CD4-positive, alpha-beta T cell treated with Interleukin-17A for 1 hour (primary cell): ENCODE measurements around the gene JMJD1C.
"Not testable (repeated sequence)": the region's sequence is repeated elsewhere in the genome, so short reads cannot be mapped to it uniquely, and the experiment has no call there.

Source experiments
- DNase-seq: peaks from one replicate; pipeline ENCODE4 v3.0.0-alpha.2; 2020

Gene JMJD1C

GRCh38 chr10:63346015-63346441 lies 119.7 kb downstream of the JMJD1C start:
- DNase-seq, result no peak

DNA sequence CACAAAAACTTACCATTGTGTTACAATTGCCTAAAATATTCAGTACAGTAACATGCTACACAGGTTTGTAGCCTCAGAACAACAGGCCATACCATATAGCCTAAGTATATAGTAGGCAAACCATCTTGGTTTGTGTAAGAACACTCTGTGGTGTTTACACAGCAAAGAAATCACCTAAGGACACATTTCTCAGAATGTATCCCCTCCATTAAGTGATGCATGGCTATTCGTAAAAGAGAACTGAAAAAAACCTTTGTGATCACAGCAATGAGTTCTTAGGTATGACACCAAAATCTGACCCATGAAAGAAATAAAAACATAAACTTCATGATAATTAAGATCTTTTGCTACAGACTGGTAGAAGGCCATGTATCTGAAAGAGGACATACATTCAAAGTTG lies 121.5 kb downstream of the JMJD1C start:
- no peak for DNase-seq

DNA sequence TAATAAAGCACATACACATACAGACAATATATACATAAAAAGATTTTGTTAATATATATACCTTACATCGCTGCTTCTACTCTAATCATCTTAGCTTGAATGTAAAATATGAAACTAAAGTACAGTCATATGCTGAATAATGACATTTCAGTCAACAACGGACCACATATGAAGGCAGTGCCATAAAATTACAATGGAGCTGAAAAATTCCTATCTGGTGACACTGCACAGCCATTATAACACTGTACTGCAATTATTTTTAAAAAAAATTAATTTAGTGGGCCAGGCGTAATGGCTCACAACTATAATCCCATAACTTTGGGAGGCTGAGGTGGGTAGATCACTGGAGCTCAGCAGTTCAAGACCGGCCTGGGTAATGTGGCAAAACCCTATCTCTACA lies 122.3 kb downstream of the JMJD1C start:
- no peak for DNase-seq

- not testable (repeated sequence) for DNase-seq
Observed at GRCh38 chr10:63339640-63340039, 126.1 kb downstream of the JMJD1C start.

GRCh38 chr10:63337455-63338251 lies 128.1 kb downstream of the JMJD1C start:
- DNase-seq, result no peak

DNA sequence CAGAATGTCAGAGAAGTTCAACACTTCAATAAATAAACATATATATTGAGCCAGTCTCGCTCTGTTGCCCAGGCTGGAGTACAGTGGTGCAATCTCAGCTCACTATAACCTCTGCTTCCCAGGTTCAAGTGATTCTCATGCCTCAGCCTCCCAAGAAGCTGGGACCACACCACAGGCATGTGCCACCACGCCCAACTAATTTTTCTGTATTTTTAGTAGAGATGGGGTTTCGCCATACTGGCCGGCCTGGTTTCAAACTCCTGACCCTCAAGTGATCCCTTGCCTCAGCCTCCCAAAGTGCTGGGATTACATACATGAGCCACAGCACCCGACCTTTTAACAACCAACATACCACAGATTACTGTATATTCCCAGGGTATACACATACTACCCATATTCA lies 134.2 kb downstream of the JMJD1C start:
- no peak for DNase-seq

DNA sequence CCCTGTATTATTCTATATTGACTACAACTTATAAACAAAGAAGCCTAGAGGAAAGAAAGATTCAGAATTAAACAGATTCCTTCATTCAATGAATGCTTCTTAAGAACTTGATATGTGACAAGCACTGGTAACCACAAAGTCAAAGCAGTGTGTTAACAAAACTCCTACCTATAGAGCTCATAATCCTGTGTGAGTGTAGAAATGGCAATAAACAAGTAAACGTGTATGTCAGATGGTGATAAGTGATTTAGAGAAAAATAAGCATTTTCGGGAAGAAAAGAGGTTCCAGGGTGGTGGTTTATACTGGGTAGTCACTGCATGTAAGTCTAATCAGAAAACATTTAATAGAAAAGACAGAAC lies 141.3 kb downstream of the JMJD1C start:
- DNase-seq, result no peak

DNA sequence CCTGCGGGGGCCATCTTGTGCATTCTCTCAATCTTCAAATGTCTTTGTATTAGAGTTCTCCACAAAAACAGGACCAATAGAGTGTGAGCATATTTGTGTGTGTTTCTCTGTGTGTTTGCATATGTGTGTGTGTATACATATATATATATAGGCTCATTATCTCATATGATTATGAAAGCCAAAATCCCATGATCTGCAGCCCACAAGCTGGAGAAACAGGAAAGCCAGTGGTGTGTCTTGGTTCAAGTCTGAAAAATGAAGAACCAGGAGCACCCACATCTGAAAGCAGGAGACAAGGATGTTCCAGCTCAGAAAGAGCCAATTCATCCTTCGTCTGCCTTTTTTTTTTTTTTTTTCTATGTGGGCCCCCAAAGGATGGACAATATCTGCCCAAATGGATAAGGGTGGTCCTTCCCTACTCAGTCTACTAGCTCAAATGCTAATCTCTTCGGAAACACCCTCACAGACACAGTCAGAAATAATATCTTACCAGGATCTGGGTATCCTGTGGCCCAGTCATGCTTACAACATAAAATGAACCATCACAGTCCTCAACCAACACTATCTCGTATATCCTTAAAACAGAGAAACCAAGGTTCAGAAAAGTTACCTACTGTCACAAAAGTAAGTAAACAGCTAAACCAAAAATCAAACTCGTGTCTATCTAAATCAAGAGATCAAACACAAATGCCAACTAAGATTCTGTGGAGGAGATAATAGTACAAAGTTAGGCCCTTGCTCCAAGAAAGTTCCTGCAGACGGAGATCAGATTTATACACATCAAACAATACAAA lies 141.9 kb downstream of the JMJD1C start:
- DNase-seq, result no peak

- DNase-seq, result no peak
Observed at GRCh38 chr10:63320683-63321082, 145.1 kb downstream of the JMJD1C start.

GRCh38 chr10:63319231-63319630 lies 146.5 kb downstream of the JMJD1C start:
- DNase-seq, result no peak

DNA sequence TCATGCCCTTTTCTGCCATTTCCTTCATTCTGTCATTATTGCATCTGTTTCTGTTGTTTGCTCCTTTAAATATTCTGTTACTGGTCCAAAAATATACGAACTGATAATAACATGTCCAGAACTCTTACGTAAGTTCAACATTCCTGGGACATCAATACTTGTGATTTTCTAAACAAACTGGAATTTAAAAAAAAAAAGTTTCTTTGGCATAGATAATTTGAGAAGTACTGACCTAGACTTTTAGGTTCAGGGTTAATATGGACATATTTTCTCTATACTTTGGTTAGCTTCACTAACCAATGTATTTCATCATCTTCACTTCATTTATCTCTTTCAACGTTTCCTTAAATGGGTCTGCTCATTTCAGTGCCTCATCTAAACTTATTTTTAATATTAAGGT lies 147.3 kb downstream of the JMJD1C start:
- no peak for DNase-seq

DNA sequence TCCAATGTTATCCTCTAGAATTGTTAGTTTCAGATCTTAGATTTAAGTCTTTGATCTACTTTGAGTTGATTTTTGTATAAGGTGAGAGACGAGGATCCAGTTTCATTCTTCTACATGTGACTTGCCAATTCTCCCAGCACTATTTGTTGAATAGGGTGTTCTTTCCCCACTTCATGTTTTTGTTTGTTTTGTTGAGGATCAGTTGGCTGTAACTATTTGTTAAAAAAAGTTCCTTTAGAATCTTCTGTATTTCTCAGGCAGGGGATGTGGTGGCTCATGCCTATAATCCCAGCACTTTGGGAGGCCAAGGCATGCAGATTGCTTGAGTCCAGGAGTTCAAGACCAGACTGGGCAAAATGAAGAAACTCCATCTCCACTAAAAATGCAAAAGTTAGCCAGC lies 151.8 kb downstream of the JMJD1C start:
- no peak for DNase-seq

DNA sequence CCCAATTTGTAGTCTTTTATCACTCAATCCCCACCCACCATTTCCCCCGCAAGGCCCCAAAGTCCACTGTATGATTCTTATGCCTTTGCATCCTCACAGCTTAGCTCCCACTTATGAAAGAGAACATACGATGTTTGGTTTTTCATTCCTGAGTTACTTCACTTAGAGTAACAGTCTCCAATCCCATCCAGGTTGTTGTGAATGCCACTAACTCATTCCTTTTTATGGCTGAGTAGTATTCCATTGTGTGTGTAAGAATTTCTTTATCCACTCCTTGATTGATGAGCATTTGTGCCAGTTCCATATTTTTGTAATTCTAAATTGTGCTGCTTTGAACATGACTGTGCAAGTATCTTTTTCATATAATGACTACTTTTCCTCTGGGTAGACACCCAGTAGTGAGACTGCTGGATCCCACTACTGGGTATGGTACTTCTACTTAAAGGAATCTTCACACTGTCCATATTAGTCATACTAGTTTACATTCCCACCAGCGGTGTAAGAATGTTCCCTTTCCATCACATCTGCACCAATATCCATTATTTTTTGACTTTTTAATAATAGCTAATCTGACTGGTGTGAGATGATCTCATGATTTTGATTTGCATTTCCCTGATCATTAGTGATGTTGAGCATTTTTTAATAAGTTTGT lies 152.6 kb downstream of the JMJD1C start:
- no peak for DNase-seq

DNA sequence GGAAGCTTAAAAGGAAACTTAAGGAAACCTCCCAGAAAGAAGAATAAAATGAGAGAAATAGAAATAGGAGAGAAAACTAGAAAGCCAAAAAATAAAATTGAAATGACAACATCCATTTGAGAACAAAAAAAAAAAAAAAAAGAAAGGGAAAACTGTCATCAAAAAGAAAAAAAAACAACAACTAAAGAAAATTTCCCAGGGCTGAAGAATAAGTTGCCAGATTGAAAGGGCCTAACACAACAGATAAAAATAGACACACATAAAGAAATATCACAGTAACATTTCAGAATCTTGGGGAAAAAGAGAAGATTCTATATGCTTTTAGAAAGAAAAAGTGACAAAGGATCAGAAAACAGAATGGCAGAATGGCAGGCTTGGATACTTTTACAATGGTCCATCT lies 157.1 kb downstream of the JMJD1C start:
- DNase-seq, result no peak

GRCh38 chr10:63304146-63304545 lies 161.6 kb downstream of the JMJD1C start:
- no peak for DNase-seq

DNA sequence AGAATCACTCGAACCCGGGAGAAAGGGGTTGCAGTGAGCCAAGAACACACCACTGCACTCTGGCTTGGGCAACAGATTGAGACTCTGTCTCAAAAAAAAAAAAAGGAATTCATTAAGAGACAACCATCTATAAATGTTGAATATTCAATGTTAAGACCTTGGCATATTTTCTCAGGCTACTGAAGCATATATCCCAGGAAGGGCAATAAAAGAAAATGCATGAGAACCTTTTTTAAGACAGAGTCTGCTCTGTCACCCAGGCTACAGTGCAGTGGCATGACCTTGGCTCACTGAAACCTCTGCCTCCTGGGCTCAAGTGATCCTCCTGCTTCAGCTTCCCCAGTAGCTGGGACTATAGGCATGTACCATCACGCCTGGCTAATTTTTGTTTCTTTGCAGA lies 165.0 kb downstream of the JMJD1C start:
- DNase-seq, result no peak

DNA sequence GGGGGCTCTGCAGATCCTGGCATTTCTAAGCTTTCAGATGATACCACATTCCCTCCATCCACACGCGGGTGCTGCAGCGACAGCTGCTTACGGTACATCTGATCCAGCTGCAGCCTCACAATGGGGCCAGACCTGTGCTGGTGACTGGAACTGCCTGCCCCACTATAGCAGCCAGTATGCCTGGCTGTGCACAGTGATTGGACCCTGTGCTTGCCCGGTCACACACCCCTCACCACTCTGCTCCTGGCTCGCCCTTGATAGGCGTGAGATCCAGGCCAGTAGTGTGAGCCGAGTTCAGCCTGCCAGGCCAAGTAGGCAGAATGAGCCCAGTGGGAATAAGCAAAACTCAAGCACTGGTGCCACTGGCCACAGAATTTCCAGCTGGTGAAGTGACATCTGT lies 167.8 kb downstream of the JMJD1C start:
- no peak for DNase-seq

- no peak for DNase-seq
Observed at GRCh38 chr10:63294781-63295180, 171.0 kb downstream of the JMJD1C start.

DNA sequence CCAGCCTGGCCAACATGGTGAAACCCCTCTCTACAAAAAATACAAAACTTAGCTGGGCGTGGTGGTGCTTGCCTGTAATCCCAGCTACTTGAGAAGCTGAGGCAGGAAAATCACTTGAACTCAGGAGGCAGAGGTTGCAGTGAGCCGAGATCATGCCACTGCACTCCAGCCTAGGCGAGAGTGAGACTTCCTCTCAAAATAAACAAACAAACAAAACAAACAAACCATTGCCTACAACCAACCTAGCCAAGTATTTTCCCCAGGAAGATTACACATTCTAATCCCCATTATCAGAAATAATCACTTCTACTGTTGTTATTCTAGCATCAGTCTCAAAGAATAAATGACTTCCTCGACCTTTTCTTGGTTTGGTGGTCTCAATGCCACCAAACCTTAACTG lies 172.9 kb downstream of the JMJD1C start:
- not testable (repeated sequence) for DNase-seq

- no peak for DNase-seq
Observed at GRCh38 chr10:63288170-63288569, 177.6 kb downstream of the JMJD1C start.

GRCh38 chr10:63286754-63287264 lies 179.0 kb downstream of the JMJD1C start:
- no peak for DNase-seq

DNA sequence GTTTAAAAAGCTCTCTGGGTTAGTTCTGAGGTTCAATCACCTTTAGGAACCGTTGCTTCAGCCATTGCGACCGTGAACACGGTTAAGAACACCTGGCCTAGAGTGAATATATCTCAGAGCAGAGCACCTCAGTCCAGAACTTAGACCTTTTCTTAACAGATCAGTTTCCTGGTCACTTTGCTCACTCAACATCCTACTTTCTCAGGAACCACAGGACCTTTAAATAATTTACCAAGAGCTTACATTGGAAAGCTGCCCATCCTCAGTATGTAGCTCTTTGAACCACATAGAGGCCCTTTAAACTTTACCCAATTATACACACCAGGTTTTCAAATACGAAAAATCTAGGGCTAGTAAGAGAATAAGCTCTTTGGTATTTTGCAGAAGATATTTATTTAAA lies 179.4 kb downstream of the JMJD1C start:
- no peak for DNase-seq

- not testable (repeated sequence) for DNase-seq
Observed at GRCh38 chr10:63283901-63284300, 181.9 kb downstream of the JMJD1C start.

DNA sequence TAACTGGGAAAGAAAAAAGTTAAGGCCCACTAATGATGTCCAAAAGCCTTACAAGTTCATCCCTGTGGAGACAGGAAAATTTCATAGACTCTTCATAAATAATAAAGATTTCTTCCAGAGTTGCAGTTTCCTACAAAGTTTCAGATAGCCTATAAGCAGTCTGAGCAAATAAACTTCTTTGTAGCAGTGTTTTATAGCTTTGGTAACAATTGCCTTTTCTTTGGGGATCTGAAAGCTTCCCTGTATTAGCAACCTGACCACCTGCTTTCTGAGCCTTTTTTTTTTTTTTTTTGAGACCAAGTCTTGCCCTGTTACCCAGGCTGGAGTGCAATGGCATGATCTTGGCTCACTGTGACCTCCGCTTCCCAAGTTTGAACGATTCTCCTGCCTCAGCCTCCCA lies 182.7 kb downstream of the JMJD1C start:
- no peak for DNase-seq
